ENCODE data around the gene KLF3.
A peak's percentile ranks its signal among the peaks of the same experiment; 100 is the strongest.

KLF3 gene

GRCh38 chr4:38668203-38668971 lies 4.4 kb downstream of the KLF3 start:
- no peaks in the 10 kb centered on the region for H3K27me3 ChIP-seq (ENCODE audit: low read depth, low read length)
- H3K9me3 ChIP-seq (ENCODE audit: control insufficient read depth in 1 of 2, low read length in 2 of 2): no peaks in the 10 kb centered on the region
- peaks cover 0 to 5% of the 10 kb centered on the region in 2 donors for H3K36me3 ChIP-seq (ENCODE audit: control insufficient read depth in 1 of 2, insufficient read depth in 2 of 2, low read length in 2 of 2)
- H3K4me1 ChIP-seq (ENCODE audit: control insufficient read depth in 1 of 2, insufficient read depth in 2 of 2, low read length in 2 of 2): peaks cover 31 to 46% of the 10 kb centered on the region in 2 donors
- H3K27ac ChIP-seq (ENCODE audit: low read length): peak overlapping the region; percentile 99
- peak overlapping the region in 1 of 2 donors; percentile 17 for H3K4me3 ChIP-seq (ENCODE audit: low read depth in 1 of 2, low read length in 2 of 2)

DNA sequence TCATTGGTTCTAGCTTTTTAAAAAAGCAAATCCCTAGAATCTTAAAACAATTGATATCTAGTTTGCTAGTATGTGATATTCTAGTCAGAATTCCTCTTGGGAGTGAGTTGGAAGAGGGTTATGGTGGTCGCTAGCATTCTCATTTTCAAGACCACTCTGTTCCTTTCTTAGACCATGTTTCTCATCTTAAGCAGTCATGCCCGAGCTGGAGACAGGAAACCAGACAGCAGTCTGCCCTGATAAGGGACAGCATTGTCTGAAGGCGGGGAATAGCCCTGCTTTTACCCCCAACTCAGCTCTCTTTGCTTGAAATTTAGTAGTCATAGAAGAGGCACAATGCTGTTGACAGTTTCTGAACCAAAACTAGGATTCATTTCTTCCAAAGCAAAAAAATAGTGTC lies 5.2 kb downstream of the KLF3 start:
- Histone ChIP-seq H3K4me3 (ENCODE audit: low read depth in 1 of 2, low read length in 2 of 2) (peak overlapping the region in 1 of 2 donors; percentile 17), H3K36me3 (ENCODE audit: control insufficient read depth in 1 of 2, insufficient read depth in 2 of 2, low read length in 2 of 2) (peaks cover 0 to 4% of the 10 kb centered on the region in 2 donors), H3K9me3 (ENCODE audit: control insufficient read depth in 1 of 2, low read length in 2 of 2) (no peaks in the 10 kb centered on the region), H3K27ac (ENCODE audit: low read length) (peak overlapping the region; percentile 99), H3K27me3 (ENCODE audit: low read depth, low read length) (no peaks in the 10 kb centered on the region), H3K4me1 (ENCODE audit: control insufficient read depth in 1 of 2, insufficient read depth in 2 of 2, low read length in 2 of 2) (peaks cover 39 to 54% of the 10 kb centered on the region in 2 donors)

DNA sequence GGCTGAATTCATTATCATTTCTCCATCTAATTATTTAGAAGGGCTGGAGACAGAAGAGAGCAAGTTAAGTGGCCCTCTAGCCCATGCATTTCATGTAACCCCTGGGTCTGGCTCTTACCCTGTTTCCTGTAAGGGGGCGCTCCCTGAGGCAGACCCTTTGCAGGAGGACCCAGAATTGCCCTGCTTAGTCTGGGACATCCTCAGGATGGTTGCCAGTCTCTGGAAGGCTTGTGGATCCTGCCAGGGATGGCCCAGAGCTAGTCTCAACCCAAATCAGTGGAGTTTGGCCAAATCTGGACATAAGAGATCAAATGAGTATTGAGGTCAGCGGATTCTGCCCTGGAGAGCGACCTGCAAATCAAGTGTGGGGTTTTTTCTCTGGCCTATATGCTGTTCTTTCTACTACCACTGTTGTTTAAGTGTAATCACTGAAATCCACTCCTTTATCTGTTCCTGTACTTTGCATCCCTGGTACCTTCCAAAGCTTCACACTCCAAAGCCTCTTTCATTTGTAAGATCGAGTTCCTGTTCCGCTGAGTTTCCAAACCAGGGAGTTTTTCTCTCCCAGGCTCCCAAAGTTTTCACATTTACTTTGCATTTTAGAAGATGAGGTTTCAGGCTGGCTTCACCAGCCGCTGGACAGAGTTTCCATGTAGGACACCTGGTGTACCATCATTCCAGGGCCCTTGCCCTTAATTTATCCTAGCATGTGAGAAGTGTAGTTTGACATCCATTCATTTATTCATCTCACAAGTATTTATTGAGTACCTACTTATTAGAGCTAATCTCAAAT lies 6.3 kb downstream of the KLF3 start:
- Histone ChIP-seq H3K4me3 (ENCODE audit: low read depth in 1 of 2, low read length in 2 of 2) (peak overlapping the region; percentile 18 to 31), H3K4me1 (ENCODE audit: control insufficient read depth in 1 of 2, insufficient read depth in 2 of 2, low read length in 2 of 2) (peaks cover 49 to 65% of the 10 kb centered on the region in 2 donors), H3K27me3 (ENCODE audit: low read depth, low read length) (no peaks in the 10 kb centered on the region), H3K27ac (ENCODE audit: low read length) (peak overlapping the region; percentile 95), H3K9me3 (ENCODE audit: control insufficient read depth in 1 of 2, low read length in 2 of 2) (no peaks in the 10 kb centered on the region), H3K36me3 (ENCODE audit: control insufficient read depth in 1 of 2, insufficient read depth in 2 of 2, low read length in 2 of 2) (no peaks in the 10 kb centered on the region)

GRCh38 chr4:38670939-38671591 lies 7.1 kb downstream of the KLF3 start:
- Histone ChIP-seq H3K36me3 (ENCODE audit: control insufficient read depth in 1 of 2, insufficient read depth in 2 of 2, low read length in 2 of 2) (no peaks in the 10 kb centered on the region), H3K4me1 (ENCODE audit: control insufficient read depth in 1 of 2, insufficient read depth in 2 of 2, low read length in 2 of 2) (peaks cover 56 to 72% of the 10 kb centered on the region in 2 donors), H3K4me3 (ENCODE audit: low read depth in 1 of 2, low read length in 2 of 2) (peak overlapping the region; percentile 18 to 31), H3K27ac (ENCODE audit: low read length) (peak overlapping the region; percentile 95), H3K27me3 (ENCODE audit: low read depth, low read length) (no peaks in the 10 kb centered on the region), H3K9me3 (ENCODE audit: control insufficient read depth in 1 of 2, low read length in 2 of 2) (no peaks in the 10 kb centered on the region)

DNA sequence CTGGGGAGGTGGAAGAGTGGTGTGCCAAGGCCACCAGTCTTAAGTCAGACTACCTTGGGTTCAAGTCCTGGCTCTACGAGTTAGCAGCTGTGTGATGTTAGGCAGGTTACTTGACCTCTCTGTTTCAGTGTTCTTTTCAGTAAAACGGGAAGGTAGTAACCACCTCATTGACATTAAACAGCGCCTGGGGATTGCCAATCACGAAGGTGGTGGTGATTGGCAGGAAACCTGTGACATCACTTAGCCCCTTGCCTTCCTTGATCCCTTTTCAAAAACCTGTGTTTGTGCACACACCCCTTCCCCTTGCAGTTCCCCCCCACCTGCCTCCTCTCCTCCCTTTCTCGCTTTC lies 7.6 kb downstream of the KLF3 start:
- H3K27ac ChIP-seq (ENCODE audit: low read length): peak overlapping the region; percentile 95
- no peaks in the 10 kb centered on the region for H3K9me3 ChIP-seq (ENCODE audit: control insufficient read depth in 1 of 2, low read length in 2 of 2)
- H3K4me1 ChIP-seq (ENCODE audit: control insufficient read depth in 1 of 2, insufficient read depth in 2 of 2, low read length in 2 of 2): peaks cover 56 to 76% of the 10 kb centered on the region in 2 donors
- H3K4me3 ChIP-seq (ENCODE audit: low read depth in 1 of 2, low read length in 2 of 2): peak overlapping the region; percentile 31
- H3K27me3 ChIP-seq (ENCODE audit: low read depth, low read length): no peaks in the 10 kb centered on the region
- H3K36me3 ChIP-seq (ENCODE audit: control insufficient read depth in 1 of 2, insufficient read depth in 2 of 2, low read length in 2 of 2): no peaks in the 10 kb centered on the region

GRCh38 chr4:38672074-38672396 lies 8.0 kb downstream of the KLF3 start:
- Histone ChIP-seq H3K27me3 (ENCODE audit: low read depth, low read length) (no peaks in the 10 kb centered on the region), H3K27ac (ENCODE audit: low read length) (peak overlapping the region; percentile 95), H3K36me3 (ENCODE audit: control insufficient read depth in 1 of 2, insufficient read depth in 2 of 2, low read length in 2 of 2) (no peaks in the 10 kb centered on the region), H3K4me3 (ENCODE audit: low read depth in 1 of 2, low read length in 2 of 2) (peak overlapping the region; percentile 31), H3K4me1 (ENCODE audit: control insufficient read depth in 1 of 2, insufficient read depth in 2 of 2, low read length in 2 of 2) (peaks cover 56 to 81% of the 10 kb centered on the region in 2 donors), H3K9me3 (ENCODE audit: control insufficient read depth in 1 of 2, low read length in 2 of 2) (no peaks in the 10 kb centered on the region)

DNA sequence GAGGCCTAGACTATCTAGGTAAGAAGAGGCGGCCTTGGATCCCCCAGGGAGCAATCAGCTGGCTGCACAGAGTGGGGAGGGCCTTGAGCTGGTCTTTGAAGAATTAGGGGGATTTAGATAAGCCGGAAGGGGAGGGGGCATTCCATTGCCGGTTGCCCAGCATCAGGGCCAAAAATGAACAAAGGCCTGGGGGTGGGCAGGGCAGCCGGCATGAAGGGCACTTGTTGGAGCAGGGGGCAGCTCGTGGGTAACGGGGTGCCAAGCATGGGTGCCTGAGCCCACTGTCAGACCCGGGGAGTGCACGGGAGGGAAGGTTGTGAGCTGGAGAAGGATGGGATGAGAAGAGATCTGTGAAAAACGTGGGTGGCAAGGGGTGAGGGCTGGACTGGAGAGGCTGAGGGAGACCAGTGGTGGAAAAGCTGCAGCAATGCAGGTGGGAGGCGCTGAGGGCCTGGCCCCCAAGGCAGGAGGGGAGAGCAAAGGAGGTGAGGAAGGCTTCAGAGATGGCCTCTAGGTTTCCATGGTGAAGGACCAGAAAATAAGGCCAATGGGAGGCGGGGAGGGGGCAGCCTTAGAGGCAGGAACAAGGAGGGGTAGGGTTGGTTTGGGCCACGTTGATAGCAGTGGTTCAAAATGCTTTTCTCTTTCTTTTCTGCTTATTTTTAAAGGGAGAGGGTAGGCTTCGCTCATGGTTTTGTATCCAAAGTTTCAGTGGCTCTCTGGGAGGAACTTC lies 8.6 kb downstream of the KLF3 start:
- Histone ChIP-seq H3K4me1 (ENCODE audit: control insufficient read depth in 1 of 2, insufficient read depth in 2 of 2, low read length in 2 of 2) (peaks cover 57 to 85% of the 10 kb centered on the region in 2 donors), H3K36me3 (ENCODE audit: control insufficient read depth in 1 of 2, insufficient read depth in 2 of 2, low read length in 2 of 2) (no peaks in the 10 kb centered on the region), H3K9me3 (ENCODE audit: control insufficient read depth in 1 of 2, low read length in 2 of 2) (no peaks in the 10 kb centered on the region), H3K4me3 (ENCODE audit: low read depth in 1 of 2, low read length in 2 of 2) (peak overlapping the region; percentile 22 to 31), H3K27ac (ENCODE audit: low read length) (peak overlapping the region; percentile 95), H3K27me3 (ENCODE audit: low read depth, low read length) (no peaks in the 10 kb centered on the region)

DNA sequence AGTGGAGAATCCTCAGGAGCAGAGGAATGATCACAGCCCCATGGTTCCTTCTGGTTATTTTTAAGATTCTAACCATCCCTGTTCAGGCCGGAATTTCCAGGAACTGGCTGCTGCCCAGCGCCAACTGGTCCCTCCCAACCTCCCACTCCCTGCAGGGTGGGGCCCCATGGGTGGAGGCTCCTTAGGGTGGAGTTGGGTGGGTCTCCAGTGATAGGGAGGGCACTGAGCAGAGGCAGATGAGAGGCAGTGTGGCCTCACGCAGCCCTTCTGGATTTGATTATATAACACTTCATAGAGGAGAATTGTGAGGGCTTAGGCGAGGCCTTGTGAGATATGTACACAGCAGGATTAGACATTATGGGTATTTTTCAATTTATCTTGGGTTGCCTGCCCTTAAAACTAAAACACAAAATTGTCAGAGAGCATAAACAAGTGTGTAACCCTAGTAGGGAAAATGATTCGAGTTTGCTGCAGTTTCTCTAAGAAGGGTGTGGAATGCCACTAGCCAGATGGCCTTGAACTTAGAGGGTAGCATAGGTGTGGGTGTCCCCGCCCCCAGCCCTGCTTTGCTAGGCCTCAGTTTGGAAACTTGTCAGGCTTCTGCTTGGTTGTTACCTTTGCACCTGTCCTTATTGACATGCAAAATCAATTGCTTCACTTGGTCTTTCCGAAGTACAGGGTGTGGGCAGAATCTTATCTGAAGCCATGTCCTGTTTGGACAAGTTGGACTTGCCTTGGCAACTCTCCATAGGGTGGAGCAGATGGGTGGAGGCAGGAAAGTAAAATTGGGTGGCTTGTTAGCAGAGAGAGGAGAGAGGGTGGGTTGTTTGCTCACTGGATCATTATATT lies 9.4 kb downstream of the KLF3 start:
- no peaks in the 10 kb centered on the region for H3K9me3 ChIP-seq (ENCODE audit: control insufficient read depth in 1 of 2, low read length in 2 of 2)
- H3K27ac ChIP-seq (ENCODE audit: low read length): peak overlapping the region; percentile 95
- H3K27me3 ChIP-seq (ENCODE audit: low read depth, low read length): no peaks in the 10 kb centered on the region
- H3K36me3 ChIP-seq (ENCODE audit: control insufficient read depth in 1 of 2, insufficient read depth in 2 of 2, low read length in 2 of 2): no peaks in the 10 kb centered on the region
- H3K4me1 ChIP-seq (ENCODE audit: control insufficient read depth in 1 of 2, insufficient read depth in 2 of 2, low read length in 2 of 2): peaks cover 57 to 91% of the 10 kb centered on the region in 2 donors
- peak overlapping the region; percentile 1 to 31 for H3K4me3 ChIP-seq (ENCODE audit: low read depth in 1 of 2, low read length in 2 of 2)

DNA sequence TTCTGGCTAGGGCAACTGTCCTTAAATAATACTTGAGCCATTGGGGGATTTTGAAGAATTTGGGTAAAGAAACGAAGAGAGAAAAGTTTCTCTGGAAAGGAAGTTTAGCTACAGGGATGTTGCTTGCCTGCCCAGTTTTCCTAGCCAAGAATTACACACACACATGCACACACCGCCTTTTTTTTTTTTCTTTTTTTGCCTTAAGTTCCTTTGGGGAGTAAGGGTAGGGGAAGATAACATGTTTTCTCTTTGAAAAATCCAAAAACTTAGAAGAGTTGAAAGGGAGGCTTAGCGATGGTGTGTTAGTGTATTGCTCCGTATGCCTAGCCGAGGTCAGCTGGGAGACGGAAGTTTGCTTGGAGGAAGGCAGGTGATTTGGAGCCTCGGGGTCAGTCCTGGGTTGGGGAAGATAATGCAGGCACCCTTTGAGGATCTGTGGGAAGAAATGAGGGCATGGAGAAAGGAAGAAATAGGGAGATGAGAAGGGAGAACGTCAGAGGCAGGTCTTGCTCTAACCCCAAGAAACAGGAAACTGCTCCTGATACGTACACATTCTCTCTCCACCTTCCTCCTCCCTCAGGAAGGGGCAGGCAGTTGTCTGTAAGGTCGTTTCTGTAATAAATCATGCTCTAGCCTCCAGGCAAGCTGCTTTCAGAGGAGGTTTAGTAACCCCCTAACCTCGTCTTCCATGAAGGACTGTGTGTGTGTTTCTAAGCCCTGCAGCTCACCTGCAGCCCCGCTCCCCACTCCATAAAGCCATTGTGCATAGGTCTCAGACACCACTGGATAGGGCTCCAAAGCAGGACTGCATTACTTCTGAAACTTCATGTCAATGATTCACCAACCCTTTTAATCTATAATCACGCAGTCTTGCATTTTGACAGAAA lies 10.5 kb downstream of the KLF3 start:
- Histone ChIP-seq H3K4me3 (ENCODE audit: low read depth in 1 of 2, low read length in 2 of 2) (peak overlapping the region; percentile 1 to 37), H3K27me3 (ENCODE audit: low read depth, low read length) (no peaks in the 10 kb centered on the region), H3K27ac (ENCODE audit: low read length) (peak overlapping the region; percentile 95), H3K4me1 (ENCODE audit: control insufficient read depth in 1 of 2, insufficient read depth in 2 of 2, low read length in 2 of 2) (peaks cover 48 to 84% of the 10 kb centered on the region in 2 donors), H3K36me3 (ENCODE audit: control insufficient read depth in 1 of 2, insufficient read depth in 2 of 2, low read length in 2 of 2) (no peaks in the 10 kb centered on the region), H3K9me3 (ENCODE audit: control insufficient read depth in 1 of 2, low read length in 2 of 2) (no peaks in the 10 kb centered on the region)
